Measurements from ENCODE around the gene ANAPC2.

DNA sequence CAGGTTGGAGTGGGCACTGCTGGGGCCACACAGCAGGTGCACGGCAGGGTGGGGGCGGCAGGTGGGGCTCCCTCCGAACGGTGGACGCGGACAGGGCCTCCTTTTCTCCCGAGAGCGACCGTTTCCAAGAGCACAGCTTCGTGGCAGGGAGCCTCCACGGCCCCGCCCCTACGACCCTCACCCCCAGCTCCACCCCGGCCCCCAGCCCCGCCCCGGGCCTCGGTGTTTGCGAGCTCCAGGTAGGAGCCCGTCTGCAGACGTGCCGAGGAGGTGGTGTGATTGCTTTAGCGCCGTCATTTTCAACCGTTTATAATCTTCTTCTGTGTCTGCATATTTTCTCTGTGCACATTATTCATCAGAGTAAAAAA, 40.6 kb downstream of the ANAPC2 start:
- TF ChIP-seq, protein P1, sequence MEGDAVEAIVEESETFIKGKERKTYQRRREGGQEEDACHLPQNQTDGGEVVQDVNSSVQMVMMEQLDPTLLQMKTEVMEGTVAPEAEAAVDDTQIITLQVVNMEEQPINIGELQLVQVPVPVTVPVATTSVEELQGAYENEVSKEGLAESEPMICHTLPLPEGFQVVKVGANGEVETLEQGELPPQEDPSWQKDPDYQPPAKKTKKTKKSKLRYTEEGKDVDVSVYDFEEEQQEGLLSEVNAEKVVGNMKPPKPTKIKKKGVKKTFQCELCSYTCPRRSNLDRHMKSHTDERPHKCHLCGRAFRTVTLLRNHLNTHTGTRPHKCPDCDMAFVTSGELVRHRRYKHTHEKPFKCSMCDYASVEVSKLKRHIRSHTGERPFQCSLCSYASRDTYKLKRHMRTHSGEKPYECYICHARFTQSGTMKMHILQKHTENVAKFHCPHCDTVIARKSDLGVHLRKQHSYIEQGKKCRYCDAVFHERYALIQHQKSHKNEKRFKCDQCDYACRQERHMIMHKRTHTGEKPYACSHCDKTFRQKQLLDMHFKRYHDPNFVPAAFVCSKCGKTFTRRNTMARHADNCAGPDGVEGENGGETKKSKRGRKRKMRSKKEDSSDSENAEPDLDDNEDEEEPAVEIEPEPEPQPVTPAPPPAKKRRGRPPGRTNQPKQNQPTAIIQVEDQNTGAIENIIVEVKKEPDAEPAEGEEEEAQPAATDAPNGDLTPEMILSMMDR (conservative IDR thresholded peaks at IDR 0.05 in 1 of 2, IDR thresholded peaks at IDR 0.05 in 1 of 2; ENCODE audit: extremely low read depth in 1 of 2, insufficient read depth in 1 of 2, low read depth in 1 of 2, low read length in 2 of 2) = no peak
- no peak for TF ChIP-seq EZH2 (IDR thresholded peaks at IDR 0.05; ENCODE audit: borderline replicate concordance, low read length)

Data from mammary epithelial cell (primary cell).